ENCODE results near the gene GABRG2. TPM values are rescaled to one million over a fixed set of nuclear protein-coding genes. Genes with fewer than 3 reads are reported as not detected.

The GABRG2 gene
- total RNA-seq, 1 experiment from 2014 or later, result not detected

- Histone ChIP-seq H3K4me1 (ENCODE audit: control insufficient read depth, insufficient read depth, low read length) (no peaks in the 10 kb centered on the region), H3K27me3 (ENCODE audit: control insufficient read depth, insufficient read depth, low read length) (no peaks in the 10 kb centered on the region), H3K36me3 (ENCODE audit: control insufficient read depth, insufficient read depth, low read length) (no peaks in the 10 kb centered on the region), H3K27ac (ENCODE audit: low read length) (no peak overlapping the region), H3K9me3 (ENCODE audit: control insufficient read depth, insufficient read depth, low read depth, low read length) (no peaks in the 10 kb centered on the region), H3K4me3 (ENCODE audit: low read depth in 2 of 2, low read length in 2 of 2) (no peak overlapping the region)
- TF ChIP-seq CTCF (IDR thresholded peaks at IDR 0.05), result no peak
- POLR2A ChIA-PET, result no interaction called here
- DNase-seq (ENCODE audit: low read depth, low spot score), result no peak
- CTCF ChIA-PET, result no interaction called here
- in situ Hi-C loops (cut with HindIII; ENCODE audit: low pct_unique_long_range_greater_than_20kb, low sequenced_read_pairs), result no loop called here
- BruUV-seq (replicated peaks), result no TSS peak
- intact Hi-C loops (cut with micrococcal nuclease; ENCODE audit: unreplicated experiment), result no loop called here
- no peak for ATAC-seq
Measured at GRCh38 chr5:162128117-162128516, 60.5 kb downstream of the GABRG2 start.

DNA sequence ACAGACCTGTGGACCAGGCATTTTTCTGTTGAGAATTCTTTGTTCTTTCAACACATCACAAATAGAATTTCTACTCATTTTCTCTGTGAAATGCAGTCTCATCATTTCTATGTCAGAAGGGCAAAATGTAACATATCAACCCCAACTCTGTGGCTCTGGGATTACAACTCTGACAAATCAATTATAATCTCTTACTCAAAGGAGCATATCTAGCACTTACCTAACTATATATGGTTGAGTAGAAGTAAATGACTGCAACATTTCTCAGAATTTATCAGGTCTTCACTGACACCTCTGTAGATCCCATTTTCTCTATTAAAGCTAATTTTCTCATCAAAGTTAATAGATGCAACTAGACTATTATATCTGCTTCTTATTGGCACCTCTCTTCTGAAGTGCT, 64.8 kb downstream of the GABRG2 start:
- H3K9me3 ChIP-seq (ENCODE audit: control insufficient read depth, insufficient read depth, low read depth, low read length), result no peaks in the 10 kb centered on the region
- POLR2A ChIA-PET, result no interaction called here
- intact Hi-C loops (cut with micrococcal nuclease; ENCODE audit: unreplicated experiment), result no loop called here
- DNase-seq (ENCODE audit: low read depth, low spot score) (no peak), ATAC-seq (no peak)
- TF ChIP-seq POLR2AphosphoS5 (IDR thresholded peaks at IDR 0.05; ENCODE audit: low read depth, low read length), result no peak
- TF ChIP-seq, protein P1, sequence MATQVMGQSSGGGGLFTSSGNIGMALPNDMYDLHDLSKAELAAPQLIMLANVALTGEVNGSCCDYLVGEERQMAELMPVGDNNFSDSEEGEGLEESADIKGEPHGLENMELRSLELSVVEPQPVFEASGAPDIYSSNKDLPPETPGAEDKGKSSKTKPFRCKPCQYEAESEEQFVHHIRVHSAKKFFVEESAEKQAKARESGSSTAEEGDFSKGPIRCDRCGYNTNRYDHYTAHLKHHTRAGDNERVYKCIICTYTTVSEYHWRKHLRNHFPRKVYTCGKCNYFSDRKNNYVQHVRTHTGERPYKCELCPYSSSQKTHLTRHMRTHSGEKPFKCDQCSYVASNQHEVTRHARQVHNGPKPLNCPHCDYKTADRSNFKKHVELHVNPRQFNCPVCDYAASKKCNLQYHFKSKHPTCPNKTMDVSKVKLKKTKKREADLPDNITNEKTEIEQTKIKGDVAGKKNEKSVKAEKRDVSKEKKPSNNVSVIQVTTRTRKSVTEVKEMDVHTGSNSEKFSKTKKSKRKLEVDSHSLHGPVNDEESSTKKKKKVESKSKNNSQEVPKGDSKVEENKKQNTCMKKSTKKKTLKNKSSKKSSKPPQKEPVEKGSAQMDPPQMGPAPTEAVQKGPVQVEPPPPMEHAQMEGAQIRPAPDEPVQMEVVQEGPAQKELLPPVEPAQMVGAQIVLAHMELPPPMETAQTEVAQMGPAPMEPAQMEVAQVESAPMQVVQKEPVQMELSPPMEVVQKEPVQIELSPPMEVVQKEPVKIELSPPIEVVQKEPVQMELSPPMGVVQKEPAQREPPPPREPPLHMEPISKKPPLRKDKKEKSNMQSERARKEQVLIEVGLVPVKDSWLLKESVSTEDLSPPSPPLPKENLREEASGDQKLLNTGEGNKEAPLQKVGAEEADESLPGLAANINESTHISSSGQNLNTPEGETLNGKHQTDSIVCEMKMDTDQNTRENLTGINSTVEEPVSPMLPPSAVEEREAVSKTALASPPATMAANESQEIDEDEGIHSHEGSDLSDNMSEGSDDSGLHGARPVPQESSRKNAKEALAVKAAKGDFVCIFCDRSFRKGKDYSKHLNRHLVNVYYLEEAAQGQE (IDR thresholded peaks at IDR 0.05; ENCODE audit: insufficient read depth in 1 of 2, low read depth in 2 of 2, low read length in 1 of 2), result no peak
- no peak for TF ChIP-seq CTCF (IDR thresholded peaks at IDR 0.05)
- TF ChIP-seq SIN3A (IDR thresholded peaks at IDR 0.05; ENCODE audit: borderline replicate concordance, insufficient read depth, low read depth, low read length), result no peak
- TF ChIP-seq TCF7L2 (IDR thresholded peaks at IDR 0.05; ENCODE audit: low read depth, low read length), result no peak
- H3K27me3 ChIP-seq (ENCODE audit: control insufficient read depth, insufficient read depth, low read length), result no peaks in the 10 kb centered on the region
- no peak overlapping the region for H3K27ac ChIP-seq (ENCODE audit: low read length)
- H3K4me3 ChIP-seq (ENCODE audit: low read depth in 2 of 2, low read length in 2 of 2), result no peak overlapping the region
- in situ Hi-C loops (cut with HindIII; ENCODE audit: low pct_unique_long_range_greater_than_20kb, low sequenced_read_pairs), result no loop called here
- no peaks in the 10 kb centered on the region for H3K36me3 ChIP-seq (ENCODE audit: control insufficient read depth, insufficient read depth, low read length)
- no peaks in the 10 kb centered on the region for H3K4me1 ChIP-seq (ENCODE audit: control insufficient read depth, insufficient read depth, low read length)
- CTCF ChIA-PET, result no interaction called here
- no TSS peak for BruUV-seq (replicated peaks)

DNA sequence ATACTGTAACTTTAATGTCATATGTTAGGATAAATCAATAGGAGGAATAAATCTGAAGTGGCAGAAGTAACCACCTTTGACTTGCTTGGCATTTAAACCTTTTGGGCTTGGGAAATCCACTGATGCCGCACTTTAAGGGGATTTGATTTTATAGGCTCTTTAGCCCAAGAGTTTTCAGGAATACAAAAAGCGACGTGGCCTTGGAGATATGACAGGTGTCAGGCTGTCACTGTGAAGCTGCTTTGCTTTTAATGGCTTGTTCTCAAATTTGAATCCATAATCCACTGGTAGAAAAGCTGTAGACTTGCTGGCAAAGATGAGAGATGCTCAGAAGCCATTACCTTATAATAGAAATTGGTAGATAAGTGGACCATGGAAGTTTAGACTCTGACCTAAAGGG, 71.6 kb downstream of the GABRG2 start:
- H3K36me3 ChIP-seq (ENCODE audit: control insufficient read depth, insufficient read depth, low read length), result no peaks in the 10 kb centered on the region
- intact Hi-C loops (cut with micrococcal nuclease; ENCODE audit: unreplicated experiment), result no loop called here
- in situ Hi-C loops (cut with HindIII; ENCODE audit: low pct_unique_long_range_greater_than_20kb, low sequenced_read_pairs), result no loop called here
- DNase-seq (ENCODE audit: low read depth, low spot score) (no peak), ATAC-seq (no peak)
- CTCF ChIA-PET, result no interaction called here
- H3K27me3 ChIP-seq (ENCODE audit: control insufficient read depth, insufficient read depth, low read length), result no peaks in the 10 kb centered on the region
- POLR2A ChIA-PET, result no interaction called here
- H3K4me3 ChIP-seq (ENCODE audit: low read depth in 2 of 2, low read length in 2 of 2), result no peak overlapping the region
- H3K27ac ChIP-seq (ENCODE audit: low read length), result no peak overlapping the region
- TF ChIP-seq POLR2AphosphoS5 (IDR thresholded peaks at IDR 0.05; ENCODE audit: low read depth, low read length), result no peak
- TF ChIP-seq SIN3A (IDR thresholded peaks at IDR 0.05; ENCODE audit: borderline replicate concordance, insufficient read depth, low read depth, low read length), result no peak
- TF ChIP-seq, protein P1 (IDR thresholded peaks at IDR 0.05; ENCODE audit: insufficient read depth in 1 of 2, low read depth in 2 of 2, low read length in 1 of 2), result no peak
- TF ChIP-seq TCF7L2 (IDR thresholded peaks at IDR 0.05; ENCODE audit: low read depth, low read length), result no peak
- BruUV-seq (replicated peaks), result no TSS peak
- no peaks in the 10 kb centered on the region for H3K9me3 ChIP-seq (ENCODE audit: control insufficient read depth, insufficient read depth, low read depth, low read length)
- no peaks in the 10 kb centered on the region for H3K4me1 ChIP-seq (ENCODE audit: control insufficient read depth, insufficient read depth, low read length)
